OCI-LY1 (cell line): ENCODE results near the gene LMF2.

Source experiments
- H2AFZ ChIP-seq: fragments of 200-600 bp; sonication (generic), shearing (Covaris generic); 2 replicates; pipeline ENCODE4 v1.6.0; 2014; ENCODE audit warnings: antibody characterized with exemption, mild to moderate bottlenecking, low read length
- H3F3A ChIP-seq: fragments of 200-600 bp; sonication (generic), shearing (Covaris generic); 2 replicates; pipeline ENCODE4 v1.6.0; 2014; ENCODE audit warnings: mild to moderate bottlenecking, antibody characterized with exemption, low read length, moderate library complexity; ENCODE audit not compliant: insufficient read depth
- H3K27ac ChIP-seq: fragments of 200-600 bp; sonication (generic); 2 replicates; pipeline ENCODE4 v1.5.1; 2014; ENCODE audit warnings: low read length, mixed run types, mild to moderate bottlenecking, low read depth; ENCODE audit not compliant: poor library complexity, severe bottlenecking
- H3K27me3 ChIP-seq: fragments of 200-600 bp; sonication (generic); 2 replicates; pipeline ENCODE4 v1.6.0; 2014; ENCODE audit warnings: antibody characterized with exemption, mild to moderate bottlenecking, low read length, moderate library complexity; ENCODE audit not compliant: insufficient read depth
- H3K36me3 ChIP-seq: fragments of 200-600 bp; sonication (generic); 2 replicates; pipeline ENCODE4 v1.6.1; 2014; ENCODE audit warnings: mild to moderate bottlenecking, antibody characterized with exemption, low read length, moderate library complexity, mixed read lengths; ENCODE audit not compliant: insufficient read depth
- H3K4me1 ChIP-seq: fragments of 200-600 bp; sonication (generic); 2 replicates; pipeline ENCODE4 v1.5.1; 2014; ENCODE audit warnings: mild to moderate bottlenecking, low read length, moderate library complexity; ENCODE audit not compliant: insufficient read depth, severe bottlenecking
- H3K4me2 ChIP-seq: fragments of 200-600 bp; sonication (generic), shearing (Covaris generic); 2 replicates; pipeline ENCODE4 v1.6.1; 2014; ENCODE audit warnings: low read length
- H3K4me3 ChIP-seq: fragments of 200-600 bp; sonication (generic); 2 replicates; pipeline ENCODE4 v1.5.1; 2014; ENCODE audit warnings: low read length, low read depth, mild to moderate bottlenecking, mixed read lengths; ENCODE audit not compliant: poor library complexity, severe bottlenecking
- H3K79me2 ChIP-seq: fragments of 200-600 bp; shearing (Covaris generic); 2 replicates; pipeline ENCODE4 v1.6.1; 2016; ENCODE audit warnings: mixed run types, low read length, mixed read lengths; ENCODE audit not compliant: insufficient read depth
- H3K9ac ChIP-seq: fragments of 200-600 bp; sonication (generic), shearing (Covaris generic); 2 replicates; pipeline ENCODE4 v1.6.1; 2014; ENCODE audit warnings: mild to moderate bottlenecking, low read length, mixed read lengths
- H3K9me2 ChIP-seq: fragments of 200-600 bp; sonication (generic), shearing (Covaris generic); 2 replicates; pipeline ENCODE4 v1.6.1; 2014; ENCODE audit warnings: low read depth, mild to moderate bottlenecking, low read length, mixed read lengths
- H3K9me3 ChIP-seq: fragments of 200-600 bp; shearing (Covaris generic); 2 replicates; pipeline ENCODE4 v1.6.1; 2014; ENCODE audit warnings: low read length, mixed read lengths
- H4K20me1 ChIP-seq: fragments of 200-600 bp; sonication (generic), shearing (Covaris generic); 2 replicates; pipeline ENCODE4 v1.6.0; 2016; ENCODE audit warnings: mild to moderate bottlenecking, low read length; ENCODE audit not compliant: insufficient read depth
- CTCF ChIP-seq: fragments of 200-600 bp; sonication (generic), shearing (Covaris generic); IDR thresholded peaks from 2 replicates; pipeline ENCODE4 v1.5.1; 2017; ENCODE audit warnings: mild to moderate bottlenecking, antibody characterized with exemption, low read length, moderate library complexity, mixed read lengths
- EZH2 ChIP-seq: fragments of 200-600 bp; sonication (generic), shearing (Covaris generic); IDR thresholded peaks from 2 replicates; pipeline ENCODE4 v1.8.0; 2017; ENCODE audit warnings: borderline replicate concordance, mixed run types, mild to moderate bottlenecking, antibody characterized with exemption, low read length, moderate library complexity, mixed read lengths

LMF2 gene

GRCh38 chr22:50456466-50457234, 50.9 kb downstream of the LMF2 start:
- H3K4me1 ChIP-seq = peaks cover 7% of the 10 kb centered on the region
- no peaks in the 10 kb centered on the region for H3K27me3 ChIP-seq
- no peak overlapping the region for H2AFZ ChIP-seq
- H3K79me2 ChIP-seq = no peaks in the 10 kb centered on the region
- H3F3A ChIP-seq = no peaks in the 10 kb centered on the region
- no peaks in the 10 kb centered on the region for H3K9me3 ChIP-seq
- H3K27ac ChIP-seq = no peak overlapping the region
- H3K36me3 ChIP-seq = peaks cover 93% of the 10 kb centered on the region
- H3K4me2 ChIP-seq = no peak overlapping the region
- H3K9me2 ChIP-seq = no peaks in the 10 kb centered on the region
- no peaks in the 10 kb centered on the region for H4K20me1 ChIP-seq
- H3K4me3 ChIP-seq = no peak overlapping the region
- TF ChIP-seq EZH2 (no peak), CTCF (no peak; the same call in 1 of the 2 replicates)
- no peak overlapping the region for H3K9ac ChIP-seq

GRCh38 chr22:50456026-50456425, 51.5 kb downstream of the LMF2 start:
- no peaks in the 10 kb centered on the region for H4K20me1 ChIP-seq
- H3K36me3 ChIP-seq = peaks cover 95% of the 10 kb centered on the region

GRCh38 chr22:50455201-50455600, 52.3 kb downstream of the LMF2 start:
- peaks cover 14% of the 10 kb centered on the region for H3K4me1 ChIP-seq
- no peaks in the 10 kb centered on the region for H3K27me3 ChIP-seq
- TF ChIP-seq EZH2 (no peak), CTCF (no peak)
- no peaks in the 10 kb centered on the region for H3K9me2 ChIP-seq
- no peak overlapping the region for H3K27ac ChIP-seq
- no peak overlapping the region for H3K4me2 ChIP-seq
- peaks cover 95% of the 10 kb centered on the region for H3K36me3 ChIP-seq
- H2AFZ ChIP-seq = no peak overlapping the region
- H3K79me2 ChIP-seq = no peaks in the 10 kb centered on the region
- H3K9ac ChIP-seq = no peak overlapping the region
- H3K9me3 ChIP-seq = no peaks in the 10 kb centered on the region
- H3F3A ChIP-seq = 0 out of 2 replicates have a peak, but pooled peaks cover 4% of the 10 kb centered on the region
- H3K4me3 ChIP-seq = no peak overlapping the region
- no peaks in the 10 kb centered on the region for H4K20me1 ChIP-seq

More at GRCh38 chr22:50456026-50456425, 51.5 kb downstream of the LMF2 start:
- no peaks in the 10 kb centered on the region for H3K79me2 ChIP-seq
- H3K27ac ChIP-seq = no peak overlapping the region
- no peaks in the 10 kb centered on the region for H3K9me2 ChIP-seq
- no peak overlapping the region for H3K4me2 ChIP-seq
- no peak overlapping the region for H3K4me3 ChIP-seq
- H3K9me3 ChIP-seq = no peaks in the 10 kb centered on the region
- H3K9ac ChIP-seq = no peak overlapping the region
- TF ChIP-seq CTCF (no peak), EZH2 (no peak)
- H2AFZ ChIP-seq = no peak overlapping the region
- no peaks in the 10 kb centered on the region for H3F3A ChIP-seq
- peaks cover 7% of the 10 kb centered on the region for H3K4me1 ChIP-seq
- H3K27me3 ChIP-seq = no peaks in the 10 kb centered on the region
